ENCODE data around the gene MRGPRG. TPM values are rescaled to one million over a fixed set of nuclear protein-coding genes. Genes with fewer than 3 reads are reported as not detected.

MRGPRG gene
- total RNA-seq, 1 experiment from 2014 or later = not detected

DNA sequence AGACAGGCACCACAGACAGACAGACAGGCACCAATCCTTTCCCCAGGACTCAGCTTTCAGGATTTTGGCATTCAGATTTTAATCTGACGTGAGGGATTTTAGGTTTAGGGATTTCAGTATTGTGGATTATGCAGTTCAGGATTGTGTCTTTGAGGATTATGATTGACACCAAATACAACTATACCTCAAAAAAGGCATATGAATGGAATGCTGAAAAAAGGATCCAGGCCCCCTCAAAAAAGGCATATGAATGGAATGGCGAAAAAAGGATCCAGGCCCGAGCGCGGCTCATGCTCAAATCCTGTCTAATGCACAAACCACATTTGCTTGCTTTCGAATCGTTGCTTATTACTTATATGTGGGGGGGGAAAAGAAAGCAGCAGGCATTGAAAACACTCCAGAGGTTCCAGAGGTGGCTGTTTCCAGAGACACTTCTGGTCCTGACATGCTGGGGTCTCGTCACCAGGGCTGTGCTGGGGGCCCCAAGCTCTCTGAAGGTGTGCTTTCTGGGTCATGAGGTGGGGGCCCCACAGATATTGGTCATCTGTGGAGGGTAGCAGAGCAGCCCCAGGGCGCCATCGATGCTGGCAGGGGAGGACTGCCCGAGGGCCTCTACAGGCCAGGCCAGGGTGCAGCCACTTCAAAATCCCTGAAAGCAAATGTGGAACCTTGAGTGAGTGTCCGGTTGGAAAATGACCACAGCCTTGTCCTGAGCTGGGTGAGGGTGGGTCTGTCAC lies 36.7 kb downstream of the MRGPRG start:
- intact Hi-C loops (cut with micrococcal nuclease; ENCODE audit: unreplicated experiment) = no loop called here
- Mint-ChIP-seq H3K9me3 (ENCODE audit: low read depth, unreplicated experiment) (no peaks in the 10 kb centered on the region), H3K27ac (ENCODE audit: unreplicated experiment) (no peak overlapping the region), H3K4me1 (ENCODE audit: low read depth, unreplicated experiment) (no peaks in the 10 kb centered on the region), H3K27me3 (ENCODE audit: unreplicated experiment) (peaks cover 64% of the 10 kb centered on the region), H3K4me3 (ENCODE audit: low read depth, unreplicated experiment) (no peak overlapping the region), H3K36me3 (ENCODE audit: insufficient read depth, unreplicated experiment) (no peaks in the 10 kb centered on the region)
- TF ChIP-seq, protein P1, sequence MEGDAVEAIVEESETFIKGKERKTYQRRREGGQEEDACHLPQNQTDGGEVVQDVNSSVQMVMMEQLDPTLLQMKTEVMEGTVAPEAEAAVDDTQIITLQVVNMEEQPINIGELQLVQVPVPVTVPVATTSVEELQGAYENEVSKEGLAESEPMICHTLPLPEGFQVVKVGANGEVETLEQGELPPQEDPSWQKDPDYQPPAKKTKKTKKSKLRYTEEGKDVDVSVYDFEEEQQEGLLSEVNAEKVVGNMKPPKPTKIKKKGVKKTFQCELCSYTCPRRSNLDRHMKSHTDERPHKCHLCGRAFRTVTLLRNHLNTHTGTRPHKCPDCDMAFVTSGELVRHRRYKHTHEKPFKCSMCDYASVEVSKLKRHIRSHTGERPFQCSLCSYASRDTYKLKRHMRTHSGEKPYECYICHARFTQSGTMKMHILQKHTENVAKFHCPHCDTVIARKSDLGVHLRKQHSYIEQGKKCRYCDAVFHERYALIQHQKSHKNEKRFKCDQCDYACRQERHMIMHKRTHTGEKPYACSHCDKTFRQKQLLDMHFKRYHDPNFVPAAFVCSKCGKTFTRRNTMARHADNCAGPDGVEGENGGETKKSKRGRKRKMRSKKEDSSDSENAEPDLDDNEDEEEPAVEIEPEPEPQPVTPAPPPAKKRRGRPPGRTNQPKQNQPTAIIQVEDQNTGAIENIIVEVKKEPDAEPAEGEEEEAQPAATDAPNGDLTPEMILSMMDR (IDR thresholded peaks at IDR 0.05; ENCODE audit: unreplicated experiment) = no peak
- DNase-seq = no peak
- no TSS peak for BruUV-seq (replicated peaks)
- CTCF ChIA-PET = no interaction called here

DNA sequence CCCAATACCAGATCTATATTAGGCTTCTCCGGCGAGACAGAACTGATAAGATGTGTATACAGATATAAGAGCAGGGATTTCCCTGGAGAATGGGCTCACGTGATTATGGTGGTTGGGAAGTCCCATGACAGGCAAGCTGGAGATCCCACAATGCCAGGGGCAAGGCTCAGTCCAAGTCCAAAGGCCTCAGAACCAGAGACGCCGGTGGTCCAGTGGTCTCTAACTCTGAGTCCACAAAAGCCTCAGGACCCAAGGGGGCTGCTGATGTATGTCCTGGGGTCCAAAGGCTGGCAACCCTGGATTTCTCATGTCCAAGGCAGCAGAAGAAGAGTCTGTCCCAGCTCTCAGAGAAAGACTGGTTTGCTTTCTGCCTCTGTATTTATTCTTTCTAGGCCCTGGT lies 37.7 kb downstream of the MRGPRG start:
- intact Hi-C loops (cut with micrococcal nuclease; ENCODE audit: unreplicated experiment) = no loop called here
- H3K4me1 Mint-ChIP-seq (ENCODE audit: low read depth, unreplicated experiment) = no peaks in the 10 kb centered on the region
- no peaks in the 10 kb centered on the region for H3K36me3 Mint-ChIP-seq (ENCODE audit: insufficient read depth, unreplicated experiment)
- H3K9me3 Mint-ChIP-seq (ENCODE audit: low read depth, unreplicated experiment) = no peaks in the 10 kb centered on the region
- TF ChIP-seq, protein P1 (IDR thresholded peaks at IDR 0.05; ENCODE audit: unreplicated experiment) = no peak
- H3K4me3 Mint-ChIP-seq (ENCODE audit: low read depth, unreplicated experiment) = no peak overlapping the region
- CTCF ChIA-PET = no interaction called here
- H3K27me3 Mint-ChIP-seq (ENCODE audit: unreplicated experiment) = peaks cover 61% of the 10 kb centered on the region
- H3K27ac Mint-ChIP-seq (ENCODE audit: unreplicated experiment) = no peak overlapping the region
- no peak for DNase-seq
- no TSS peak for BruUV-seq (replicated peaks)

DNA sequence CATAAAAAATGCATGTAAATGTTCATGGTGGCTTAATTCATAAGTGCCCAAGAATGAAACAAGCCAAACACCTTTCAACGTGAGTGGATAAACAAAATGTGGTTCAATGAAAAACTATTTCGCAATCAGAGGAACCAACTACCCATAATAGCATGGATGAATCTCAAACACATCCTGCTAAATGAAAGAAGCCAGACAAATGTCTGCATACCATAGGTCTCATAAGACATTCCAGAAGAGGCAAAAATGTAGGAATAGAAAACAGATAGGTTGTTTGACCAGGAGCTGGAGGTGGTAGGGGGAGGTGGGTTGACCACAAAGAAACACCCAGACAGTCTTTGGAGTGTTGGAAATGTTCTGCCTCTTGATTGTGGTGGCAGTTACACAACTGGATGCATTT lies 40.3 kb downstream of the MRGPRG start:
- no TSS peak for BruUV-seq (replicated peaks)
- CTCF ChIA-PET = no interaction called here
- Mint-ChIP-seq H3K4me3 (ENCODE audit: low read depth, unreplicated experiment) (no peak overlapping the region), H3K36me3 (ENCODE audit: insufficient read depth, unreplicated experiment) (no peaks in the 10 kb centered on the region), H3K27me3 (ENCODE audit: unreplicated experiment) (peaks cover 40% of the 10 kb centered on the region), H3K27ac (ENCODE audit: unreplicated experiment) (no peak overlapping the region), H3K9me3 (ENCODE audit: low read depth, unreplicated experiment) (no peaks in the 10 kb centered on the region), H3K4me1 (ENCODE audit: low read depth, unreplicated experiment) (no peaks in the 10 kb centered on the region)
- TF ChIP-seq, protein P1 (IDR thresholded peaks at IDR 0.05; ENCODE audit: unreplicated experiment) = no peak
- DNase-seq = no peak
- intact Hi-C loops (cut with micrococcal nuclease; ENCODE audit: unreplicated experiment) = no loop called here

DNA sequence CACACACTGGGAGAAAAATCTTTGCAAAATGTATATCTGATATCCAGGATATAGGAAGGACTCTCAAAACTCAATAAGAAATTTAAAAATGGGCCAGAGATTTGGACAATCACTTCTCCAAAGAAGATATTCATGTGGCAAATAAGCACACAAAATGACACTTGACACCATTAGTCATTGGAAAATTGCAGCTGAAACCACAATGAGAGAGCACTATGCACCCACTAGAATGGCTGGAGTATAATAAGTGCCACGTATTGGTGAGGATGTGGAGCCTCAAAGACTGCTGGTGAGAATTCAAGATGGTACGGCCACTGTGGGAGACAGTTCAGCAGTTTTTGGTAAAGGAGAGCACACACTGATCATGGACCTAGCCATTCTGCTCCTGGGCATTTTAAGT lies 40.7 kb downstream of the MRGPRG start:
- H3K27me3 Mint-ChIP-seq (ENCODE audit: unreplicated experiment) = peaks cover 36% of the 10 kb centered on the region
- TF ChIP-seq, protein P1 (IDR thresholded peaks at IDR 0.05; ENCODE audit: unreplicated experiment) = no peak
- CTCF ChIA-PET = no interaction called here
- no peak overlapping the region for H3K27ac Mint-ChIP-seq (ENCODE audit: unreplicated experiment)
- no peak overlapping the region for H3K4me3 Mint-ChIP-seq (ENCODE audit: low read depth, unreplicated experiment)
- intact Hi-C loops (cut with micrococcal nuclease; ENCODE audit: unreplicated experiment) = no loop called here
- no peaks in the 10 kb centered on the region for H3K4me1 Mint-ChIP-seq (ENCODE audit: low read depth, unreplicated experiment)
- no peak for DNase-seq
- H3K36me3 Mint-ChIP-seq (ENCODE audit: insufficient read depth, unreplicated experiment) = no peaks in the 10 kb centered on the region
- BruUV-seq (replicated peaks) = no TSS peak
- no peaks in the 10 kb centered on the region for H3K9me3 Mint-ChIP-seq (ENCODE audit: low read depth, unreplicated experiment)

Measured in Calu3 (cell line).